Sciatic nerve (tissue), 2 donors: Measurements from ENCODE around the gene ADCY3. TPM values are rescaled to one million over a fixed set of nuclear protein-coding genes. Genes with fewer than 3 reads are reported as not detected.

ENCODE experiments used
- ATAC-seq: fragments of 200-7000 bp; cut with Tn5 transposase; one replicate; pipeline ENCODE4 v1.9.1; 2020; ENCODE audit warnings: mild to moderate bottlenecking, moderate library complexity
- DNase-seq: peaks from one replicate; pipeline ENCODE4 v3.0.0-alpha.2; 2020; ENCODE audit warnings: low spot score
- intact Hi-C: fragments of 100-400 bp; cut with DNase I; formaldehyde crosslinking; loops from one replicate; pipeline ENCODE4 v1.14.2; 2022
- total RNA-seq: library from RNA; stranded (reverse); fragmentation: NEBNext Ultra II Directional; extraction: Animal tissue kit (Norgen Biotek cat#: 25700); gene quantifications from one replicate; pipeline ENCODE4 v1.2.1, GENCODE V29; 2021
- donor health status: DM: no; HTN: no; CAD: no.
- donor health status: DM: no; HTN: no; CAD: no.

The ADCY3 gene
- 306 TPM for total RNA-seq

DNA sequence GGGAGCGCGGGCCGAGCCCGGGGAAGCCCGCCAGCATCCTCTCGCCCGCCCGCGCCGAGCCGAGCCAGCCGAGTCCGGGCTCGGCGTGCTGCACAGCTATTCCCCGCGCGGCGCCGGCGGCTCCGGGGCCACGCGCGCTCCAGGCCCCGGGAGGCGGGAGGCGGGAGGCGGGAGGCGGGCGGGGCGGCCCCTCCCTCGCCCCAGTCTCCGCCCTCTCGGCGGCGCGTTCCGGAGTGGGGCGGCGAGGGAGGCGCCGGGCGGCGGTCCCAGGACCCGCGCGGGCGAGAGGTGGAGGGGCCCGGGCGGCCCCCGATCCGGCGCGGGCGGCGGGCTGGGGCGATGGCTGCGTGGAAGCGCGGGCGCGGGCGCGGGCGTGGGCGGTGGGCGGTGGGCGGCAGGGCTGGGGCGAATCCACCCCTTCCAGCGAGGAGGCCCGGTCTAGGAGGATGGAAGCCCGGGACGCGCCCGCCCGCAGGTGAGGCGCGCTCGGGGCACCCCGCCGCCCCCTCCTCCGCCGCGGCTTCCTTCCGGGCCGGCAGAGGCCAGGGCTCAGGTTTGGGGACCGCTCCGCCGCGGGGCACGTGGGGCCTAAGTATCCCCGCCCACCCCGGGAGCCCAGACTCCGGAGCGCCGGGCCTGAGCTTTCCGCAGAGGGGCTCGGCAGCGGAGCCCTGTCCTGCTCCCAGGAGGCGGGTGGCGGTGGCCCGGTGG lies at the start of gene ADCY3:
Gene ADCY3, minus strand, starts transcription at position 140 of the 711 bp plus-strand sequence. CDS start 1,250 bp downstream, outside the sequence.
- peak; percentile 76 for DNase-seq
- intact Hi-C loops: no loop called here
- peak; percentile 58 for ATAC-seq

DNA sequence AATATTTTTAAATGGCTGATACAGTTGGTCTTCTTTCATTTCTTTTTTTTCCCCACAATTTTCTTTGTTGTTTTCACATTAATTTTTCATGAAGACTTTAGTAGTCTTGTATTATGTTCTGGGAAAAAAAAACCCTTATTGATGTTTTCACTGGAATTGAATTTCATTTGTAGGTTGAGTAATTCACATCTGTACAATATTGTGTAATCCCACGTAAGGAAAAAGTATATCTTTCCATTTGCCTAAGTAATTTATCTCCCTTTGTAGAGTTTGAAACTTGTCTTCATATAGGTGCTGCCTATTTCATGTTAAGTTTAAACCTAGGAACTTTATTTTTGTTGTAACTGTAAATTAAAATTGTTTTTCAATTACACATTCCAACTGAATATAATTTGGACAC lies 49.7 kb upstream of the ADCY3 start:
- ATAC-seq: no peak
- DNase-seq: no peak
- intact Hi-C loops: no loop called here

DNA sequence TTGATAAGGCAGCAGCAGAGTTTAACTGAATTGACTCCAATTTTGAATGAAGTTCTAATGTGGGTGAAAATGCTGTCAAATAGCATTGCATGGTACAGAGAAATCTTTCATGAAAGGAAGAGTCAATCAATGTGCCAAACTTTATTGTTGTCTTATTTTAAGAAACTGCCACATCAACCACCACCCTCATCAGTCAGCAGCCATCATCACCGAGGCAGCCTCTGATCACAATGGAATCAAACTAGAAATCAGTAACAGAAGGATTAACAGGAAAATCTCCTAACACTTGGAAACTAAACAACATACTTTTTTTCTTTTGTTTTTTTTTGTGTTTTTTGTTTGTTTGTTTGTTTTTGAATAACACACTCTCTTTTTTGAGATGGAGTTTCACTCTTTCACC lies 41.9 kb upstream of the ADCY3 start:
- intact Hi-C loops: no loop called here
- DNase-seq (no peak), ATAC-seq (no peak)

DNA sequence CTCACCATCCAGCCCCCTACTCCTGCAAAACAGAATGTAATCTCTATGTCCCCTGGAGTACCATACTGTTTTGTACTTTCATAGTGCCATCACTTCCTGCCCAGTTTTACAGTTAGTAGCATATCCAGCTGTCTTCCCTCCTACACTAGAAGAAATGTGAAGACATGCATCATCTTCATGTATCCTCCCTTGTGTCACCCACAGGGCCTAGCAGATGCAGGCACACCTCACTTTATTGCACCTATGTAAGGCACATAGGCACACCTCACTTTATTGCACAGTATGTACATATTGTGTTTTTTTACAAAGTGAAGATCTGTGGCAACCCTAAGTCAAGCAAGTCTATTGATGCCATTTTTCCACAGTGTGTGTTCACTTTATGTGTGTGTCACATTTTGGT lies 39.7 kb upstream of the ADCY3 start:
- intact Hi-C loops: no loop called here
- ATAC-seq: no peak
- DNase-seq: no peak

DNA sequence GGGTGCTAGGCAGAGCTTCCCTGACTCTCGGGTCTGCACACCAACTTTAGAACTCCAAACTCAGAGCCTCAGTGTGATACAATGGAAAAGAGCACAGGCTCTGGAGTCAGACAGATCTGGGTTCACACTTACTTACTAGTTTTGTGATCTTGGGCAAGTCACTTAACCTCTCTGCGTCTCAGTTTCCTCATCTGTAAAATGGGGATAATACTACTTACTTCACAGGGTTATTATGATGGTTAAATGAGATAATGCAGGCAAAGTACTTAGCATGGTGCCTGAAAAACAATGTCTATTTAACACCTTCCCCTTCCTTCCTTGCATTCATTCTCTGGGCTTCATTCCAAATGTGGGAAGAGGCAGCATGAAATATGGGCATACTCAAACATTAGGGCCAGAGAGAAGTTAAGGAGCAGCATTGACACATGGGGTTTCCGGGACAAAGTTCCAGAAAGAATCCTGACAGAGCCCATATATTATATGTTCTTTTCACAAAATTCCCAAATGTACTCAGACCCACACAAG lies 38.4 kb upstream of the ADCY3 start:
- intact Hi-C loops: no loop called here
- ATAC-seq (no peak), DNase-seq (no peak)

DNA sequence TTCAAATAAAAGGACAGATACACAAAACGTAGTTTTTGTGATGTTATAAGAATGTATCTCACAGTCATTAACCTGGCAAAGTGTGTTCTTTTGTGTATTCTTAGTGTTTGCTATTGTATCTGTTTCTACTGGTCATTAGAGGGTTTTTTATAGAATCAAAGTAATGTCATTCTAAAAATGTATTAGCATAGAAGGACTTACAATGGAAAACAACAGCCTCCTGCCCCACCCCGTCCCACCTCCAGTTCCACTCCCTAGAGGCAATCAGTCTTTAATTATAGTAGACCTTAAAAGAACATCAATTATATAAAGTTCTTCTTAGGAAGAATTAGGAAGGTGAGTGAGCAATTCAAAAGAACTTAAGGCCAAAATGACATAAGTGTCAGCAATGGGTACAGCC lies 37.9 kb upstream of the ADCY3 start:
- ATAC-seq (no peak), DNase-seq (no peak)
- intact Hi-C loops: no loop called here

DNA sequence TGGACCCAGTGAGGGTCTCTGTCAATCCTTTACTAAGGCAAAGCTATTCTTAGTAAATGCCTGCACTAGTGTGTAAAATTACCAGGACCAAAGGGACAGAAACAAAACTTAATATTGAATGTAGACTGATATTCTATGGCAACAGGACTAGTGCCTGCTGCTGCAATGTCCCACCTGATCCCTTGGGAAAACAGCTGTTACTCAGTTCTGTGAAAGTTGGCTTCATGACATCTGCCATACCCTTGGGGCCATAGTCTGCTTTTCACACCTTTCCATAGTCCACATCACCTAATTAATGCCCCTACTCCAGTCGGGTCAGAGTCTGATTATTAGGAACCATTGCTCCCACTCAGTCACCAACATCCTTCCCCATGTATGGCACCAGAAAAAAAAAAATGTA lies 37.2 kb upstream of the ADCY3 start:
- intact Hi-C loops: no loop called here
- no peak for DNase-seq
- no peak for ATAC-seq

DNA sequence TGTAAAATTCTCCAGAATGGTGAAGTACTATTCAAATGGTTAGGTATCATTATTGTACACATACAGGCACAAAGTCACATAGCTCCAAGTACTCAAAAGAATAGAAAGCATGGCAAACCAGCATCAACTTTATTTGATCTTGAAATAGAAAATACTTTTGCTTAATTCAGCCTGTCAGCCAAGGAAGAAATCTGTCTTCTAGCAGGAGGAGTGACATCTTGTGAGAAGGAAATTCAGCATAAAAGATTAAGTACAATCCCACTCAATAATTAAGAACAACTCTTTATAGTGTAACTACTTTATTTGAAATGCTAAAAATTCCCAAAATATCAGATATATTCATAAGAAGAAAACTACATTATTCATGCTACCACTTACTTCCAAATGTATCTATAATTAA lies 35.9 kb upstream of the ADCY3 start:
- DNase-seq (no peak), ATAC-seq (no peak)
- intact Hi-C loops: no loop called here

DNA sequence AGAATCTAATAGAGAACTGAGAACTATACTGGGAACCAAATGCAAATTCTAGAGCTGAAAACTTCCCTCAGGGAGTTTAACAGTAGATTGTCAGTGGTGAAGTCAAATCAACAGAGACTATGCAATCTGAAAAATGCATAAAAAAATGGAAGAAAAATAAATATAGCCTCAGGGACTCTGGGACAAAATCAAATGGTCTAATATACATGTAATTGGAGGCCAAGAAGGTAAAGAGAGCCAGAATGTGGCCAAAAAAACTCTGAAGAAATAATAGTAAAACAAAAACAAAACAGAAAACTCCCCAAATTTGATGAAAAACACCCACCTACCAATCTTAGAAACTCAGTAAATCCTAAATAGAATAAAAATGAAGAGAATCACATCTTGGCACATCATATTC lies 35.2 kb upstream of the ADCY3 start:
- DNase-seq (no peak), ATAC-seq (no peak)
- intact Hi-C loops: no loop called here

DNA sequence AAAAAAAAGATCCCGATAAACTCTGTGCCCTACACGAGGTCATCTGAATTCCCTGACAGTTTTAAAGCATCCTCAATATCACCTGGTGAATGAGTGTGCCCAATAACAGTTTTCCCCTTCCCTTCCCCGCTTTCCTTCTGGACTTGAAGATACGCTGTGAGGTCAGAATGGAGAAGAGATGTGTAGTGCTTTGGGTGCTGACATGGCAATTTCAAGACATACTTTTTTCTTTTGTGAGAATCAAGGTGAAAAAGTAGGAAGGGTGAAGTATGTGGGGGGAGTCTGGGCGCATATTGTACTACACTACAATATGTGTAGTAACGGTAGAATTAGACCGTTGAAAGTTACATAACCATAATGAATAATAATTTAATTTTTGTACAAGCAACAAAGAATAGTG lies 30.1 kb upstream of the ADCY3 start:
- DNase-seq (no peak), ATAC-seq (no peak)
- intact Hi-C loops: no loop called here

DNA sequence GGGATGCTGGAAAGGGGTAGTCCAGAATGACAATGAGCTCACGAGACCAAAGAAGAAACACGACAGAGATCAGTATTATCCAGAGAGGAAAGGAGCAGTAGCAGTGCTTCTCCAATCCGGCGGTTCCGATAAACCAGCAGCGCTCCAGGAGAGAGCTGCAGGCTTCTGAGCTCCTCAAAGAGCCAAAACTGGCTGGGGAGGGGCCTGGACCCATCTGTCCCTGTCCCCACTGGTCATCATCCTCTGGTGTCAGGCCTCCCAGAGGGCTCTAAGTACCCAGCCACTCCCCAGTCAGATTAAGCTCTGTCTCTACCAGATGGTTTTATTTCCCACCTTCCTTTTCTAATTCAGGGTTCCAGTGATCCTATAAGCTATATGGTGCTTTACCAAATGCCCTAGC lies 28.5 kb upstream of the ADCY3 start:
- intact Hi-C loops: no loop called here
- ATAC-seq: no peak
- DNase-seq: no peak

DNA sequence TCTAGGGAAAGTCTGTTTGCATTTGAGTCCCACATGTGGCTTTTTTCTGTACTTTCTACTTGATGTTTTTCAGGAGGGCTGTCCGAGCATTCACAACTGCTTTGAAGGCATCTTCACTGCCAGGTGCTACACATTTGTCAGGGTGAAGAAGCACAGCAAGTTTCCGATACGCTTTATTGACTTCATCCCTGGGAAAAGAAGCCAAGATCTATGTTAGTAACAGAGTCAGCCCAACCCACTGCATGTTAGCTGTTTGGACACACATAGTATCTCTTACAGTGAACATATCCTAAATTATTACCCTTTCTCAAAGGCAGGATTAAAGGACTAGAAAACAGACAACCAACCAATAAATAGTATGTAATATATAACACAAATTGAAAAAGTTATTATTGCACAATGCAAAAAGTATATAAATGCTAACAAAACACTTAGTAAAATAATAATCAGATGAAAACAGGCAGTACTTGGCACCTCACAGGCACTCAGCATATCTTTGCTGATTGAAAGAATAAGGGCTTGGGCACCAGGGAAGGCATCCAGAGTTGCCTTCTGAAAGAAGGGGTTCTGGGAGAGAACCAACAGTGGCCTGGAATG lies 27.6 kb upstream of the ADCY3 start:
- no peak for ATAC-seq
- DNase-seq: no peak
- intact Hi-C loops: no loop called here

DNA sequence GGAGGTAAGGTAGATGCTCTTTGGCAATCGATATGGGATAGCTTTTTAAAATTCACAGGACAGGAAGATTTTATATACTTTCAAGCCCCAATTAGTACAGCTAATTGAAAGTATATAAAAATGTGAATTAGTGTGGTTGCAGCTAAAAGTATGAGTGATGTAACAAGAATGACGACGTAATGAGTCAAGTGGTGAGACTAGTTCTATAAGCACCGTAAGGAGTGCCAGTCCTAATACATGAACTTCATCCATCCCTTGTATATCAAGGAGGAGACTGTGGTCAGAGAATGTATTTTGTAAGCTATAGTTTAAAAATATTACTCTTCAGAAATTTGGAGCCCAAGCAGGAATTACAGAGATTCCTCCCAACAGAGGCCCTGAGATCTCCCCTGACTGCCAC lies 25.9 kb upstream of the ADCY3 start:
- DNase-seq: no peak
- ATAC-seq: no peak
- intact Hi-C loops: no loop called here

DNA sequence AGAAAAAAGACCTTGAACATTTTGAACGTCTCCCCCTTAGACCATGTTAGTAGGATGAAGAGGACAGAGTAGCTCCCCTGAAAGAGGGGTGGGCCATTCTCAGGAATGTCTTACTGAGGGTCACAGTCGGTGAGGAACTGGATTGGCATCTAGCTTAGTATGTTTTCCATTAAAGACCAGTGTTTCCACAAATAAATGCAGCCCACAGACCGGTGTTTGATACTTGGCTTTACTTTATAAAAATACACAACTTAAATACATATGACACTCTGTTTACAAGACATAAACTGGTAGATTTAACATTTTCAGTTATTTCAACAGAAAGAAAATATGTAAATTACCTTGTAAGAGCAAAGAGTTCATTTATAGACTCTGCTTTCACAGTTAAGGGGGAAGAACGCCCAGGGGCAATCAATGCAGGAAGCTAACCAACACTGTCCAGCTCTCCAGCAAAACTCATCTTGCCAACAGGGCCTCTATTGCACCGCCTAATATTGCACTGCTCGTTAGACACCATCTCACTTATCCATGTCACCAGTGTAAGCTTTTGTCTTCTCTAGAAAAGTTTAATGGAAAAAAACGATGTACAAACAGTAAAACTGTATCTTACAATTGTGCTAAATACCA lies 23.5 kb upstream of the ADCY3 start:
- intact Hi-C loops: no loop called here
- ATAC-seq (no peak), DNase-seq (no peak)

DNA sequence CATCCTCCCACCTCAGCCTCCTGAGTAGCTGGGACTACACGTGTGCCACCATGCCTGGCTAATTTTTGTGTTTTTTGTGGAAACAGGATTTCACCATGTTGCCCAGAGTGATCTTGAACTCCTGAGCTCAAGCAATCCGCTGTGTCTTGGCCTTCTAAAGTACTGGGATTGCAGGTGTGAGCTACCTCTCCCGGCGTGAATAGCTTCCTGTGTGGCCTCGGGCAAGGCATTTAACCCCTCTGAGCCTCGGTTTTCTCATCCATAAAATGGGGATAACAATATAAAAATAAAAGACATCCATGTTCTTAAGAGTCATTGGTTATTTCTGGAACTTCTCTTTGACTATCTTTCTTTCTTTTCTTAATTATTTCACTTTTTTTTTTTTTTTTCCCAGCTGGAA lies 19.3 kb upstream of the ADCY3 start:
- ATAC-seq: no peak
- intact Hi-C loops: no loop called here
- DNase-seq: no peak

DNA sequence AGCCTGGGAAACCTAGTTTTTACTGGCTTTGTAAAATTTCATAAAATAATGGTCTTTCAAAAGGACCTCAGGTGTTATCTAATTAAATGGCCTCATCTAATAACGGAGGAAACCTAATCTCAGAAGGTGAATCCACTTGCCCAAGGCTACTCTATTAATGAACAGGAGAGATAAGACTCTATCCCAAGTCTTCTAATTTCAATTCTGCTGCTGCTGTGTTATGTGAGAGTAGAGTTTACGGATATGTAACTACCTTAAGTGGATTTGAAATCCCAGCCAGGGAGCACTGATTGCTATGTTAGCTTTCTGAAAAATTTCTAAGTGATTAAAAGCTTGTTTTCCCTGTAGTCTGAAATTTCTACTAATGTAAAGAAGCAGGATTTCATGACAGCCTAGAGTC lies 17.2 kb upstream of the ADCY3 start:
- DNase-seq (no peak), ATAC-seq (no peak)
- intact Hi-C loops: no loop called here

DNA sequence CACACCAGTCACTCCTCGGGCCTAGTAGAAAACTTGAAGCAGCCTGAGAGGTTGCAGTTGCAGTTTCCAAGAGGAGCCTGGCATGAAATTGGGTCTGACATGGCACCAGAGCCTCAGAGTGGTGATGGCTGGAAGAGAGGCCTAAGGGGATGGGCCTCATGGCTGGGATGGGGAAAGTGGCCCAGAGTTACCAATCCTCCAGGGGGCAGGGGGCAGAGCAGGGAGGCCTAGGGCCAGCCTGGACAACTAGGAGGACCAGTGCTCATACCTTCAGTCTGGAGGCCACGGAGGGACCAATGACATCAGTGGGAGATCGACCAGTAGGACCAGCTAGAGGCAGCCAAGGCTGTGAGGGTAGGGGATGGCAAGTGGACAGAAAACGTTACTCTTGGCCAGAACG lies 15.1 kb upstream of the ADCY3 start:
- DNase-seq (no peak), ATAC-seq (no peak)

DNA sequence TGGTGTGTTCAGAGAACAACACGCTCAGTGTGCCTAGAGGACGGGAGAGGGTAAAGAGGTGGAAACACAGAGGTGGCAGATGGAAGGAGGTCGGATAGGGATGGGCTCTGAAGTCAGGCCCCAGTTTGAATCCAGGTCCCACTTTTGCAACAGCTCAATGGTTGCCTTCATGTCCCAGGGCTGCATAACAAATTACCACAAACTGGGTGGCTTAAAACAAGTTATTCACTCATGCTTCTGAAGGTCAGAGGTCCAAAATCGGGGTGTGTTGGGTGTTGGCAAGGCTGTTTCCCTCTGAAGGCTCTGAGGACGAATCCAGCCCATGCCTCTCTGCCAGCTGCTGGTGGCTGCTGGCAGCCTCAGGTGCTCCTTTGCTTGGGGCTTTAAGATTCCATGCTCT lies 12.7 kb upstream of the ADCY3 start:
- ATAC-seq (no peak), DNase-seq (no peak)
- intact Hi-C loops: no loop called here

More for the DNA sequence above, 15.1 kb upstream of the ADCY3 start:
- intact Hi-C loops: no loop called here

DNA sequence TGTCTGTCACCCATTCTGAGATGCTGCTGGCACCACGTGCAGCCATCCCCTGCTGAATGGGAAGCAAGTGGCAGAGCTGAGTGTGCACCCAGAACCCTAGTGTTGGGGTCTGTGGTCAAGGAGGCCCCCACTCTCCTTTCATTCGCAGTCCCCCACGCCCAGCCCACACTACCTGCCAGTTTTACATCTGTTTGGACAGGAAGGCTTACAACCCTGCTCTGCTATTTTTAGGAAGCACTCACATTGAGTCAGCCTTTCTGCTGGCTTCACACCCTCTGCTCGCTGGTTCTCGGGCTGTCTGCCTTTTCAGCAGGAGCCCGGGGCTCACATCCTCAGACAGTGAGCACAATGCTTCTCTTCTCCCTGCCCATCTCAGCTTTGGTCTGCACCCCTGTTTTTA lies 10.7 kb upstream of the ADCY3 start:
- ATAC-seq: no peak
- intact Hi-C loops: no loop called here
- DNase-seq: no peak

DNA sequence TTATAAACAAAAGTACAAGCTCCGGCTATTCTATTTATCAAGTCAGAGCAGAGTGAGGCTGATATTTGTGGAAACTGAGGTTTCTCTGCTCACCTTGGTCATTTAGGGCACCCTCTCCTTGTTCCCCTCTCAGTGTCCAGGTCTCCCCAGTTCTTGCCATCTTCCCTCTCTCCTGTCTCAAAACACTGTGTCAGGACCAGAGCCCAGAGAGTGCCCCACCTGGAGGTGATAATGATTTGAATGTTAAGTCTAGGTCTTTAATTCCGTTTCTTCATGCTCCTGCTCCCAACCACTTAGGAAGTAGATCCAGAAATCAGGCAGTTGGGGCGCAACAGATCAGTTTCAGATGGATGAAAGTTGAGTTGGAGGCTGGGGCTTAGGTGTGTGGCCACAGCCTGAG lies 9.2 kb upstream of the ADCY3 start:
- intact Hi-C loops: no loop called here
- DNase-seq: no peak
- ATAC-seq: no peak

DNA sequence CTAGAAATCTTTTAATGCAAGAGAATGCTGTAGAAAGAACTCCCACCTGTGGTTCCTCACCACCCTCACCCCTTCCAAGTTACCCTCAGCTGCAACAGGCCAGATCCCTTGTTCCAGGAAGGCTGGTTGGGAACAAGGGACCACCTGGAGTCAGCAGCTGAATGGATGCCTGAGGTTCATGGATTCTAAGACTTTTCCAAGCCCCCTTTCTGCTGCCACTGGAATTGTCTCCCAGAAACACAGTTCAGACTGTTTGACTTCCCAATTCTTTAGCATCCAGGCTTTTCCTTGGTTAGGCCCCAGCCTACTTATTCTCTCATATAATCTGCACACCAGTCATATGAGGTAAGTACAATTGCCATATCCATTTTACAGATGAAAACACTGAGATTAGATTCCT lies 8.0 kb upstream of the ADCY3 start:
- intact Hi-C loops: no loop called here
- ATAC-seq (no peak), DNase-seq (no peak)
